D341Med (cell line): ENCODE data around the gene LPP.

Experiments used
- DNase-seq: peaks from one replicate; pipeline ENCODE4 v3.0.0; 2012; ENCODE audit warnings: low spot score

The LPP gene

DNA sequence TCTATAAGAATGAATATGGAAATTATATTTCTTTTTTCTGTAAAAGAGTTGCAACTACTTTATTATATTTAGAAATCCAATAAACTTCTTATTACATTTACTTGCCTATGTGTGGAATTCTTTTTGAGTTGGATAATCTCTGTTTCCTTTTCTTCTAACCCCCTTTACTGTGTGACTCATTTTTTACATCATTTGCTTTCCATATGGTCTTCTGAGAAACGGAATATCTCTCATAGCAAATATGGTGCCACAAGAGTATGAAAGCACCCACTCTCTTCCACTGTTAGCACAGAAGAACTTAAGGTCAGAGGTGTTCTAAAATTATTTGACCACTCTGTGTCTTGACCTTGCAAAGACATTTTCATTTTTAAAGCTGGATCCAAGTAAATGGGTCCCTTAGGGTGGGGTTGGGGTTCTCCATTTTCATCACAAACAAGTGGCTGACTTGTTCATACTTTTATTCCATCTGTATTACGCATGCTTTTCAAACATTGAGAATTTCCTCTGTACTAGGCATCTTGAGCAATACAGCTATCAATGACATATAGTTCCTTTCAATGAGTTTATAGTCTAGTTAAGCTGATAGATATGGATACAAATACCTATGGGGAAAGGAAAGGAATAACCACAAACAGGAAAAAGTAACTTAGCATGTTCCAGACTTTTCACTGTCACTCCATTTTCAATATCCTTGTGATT, 736.8 kb downstream of the LPP start:
- DNase-seq = no peak

DNA sequence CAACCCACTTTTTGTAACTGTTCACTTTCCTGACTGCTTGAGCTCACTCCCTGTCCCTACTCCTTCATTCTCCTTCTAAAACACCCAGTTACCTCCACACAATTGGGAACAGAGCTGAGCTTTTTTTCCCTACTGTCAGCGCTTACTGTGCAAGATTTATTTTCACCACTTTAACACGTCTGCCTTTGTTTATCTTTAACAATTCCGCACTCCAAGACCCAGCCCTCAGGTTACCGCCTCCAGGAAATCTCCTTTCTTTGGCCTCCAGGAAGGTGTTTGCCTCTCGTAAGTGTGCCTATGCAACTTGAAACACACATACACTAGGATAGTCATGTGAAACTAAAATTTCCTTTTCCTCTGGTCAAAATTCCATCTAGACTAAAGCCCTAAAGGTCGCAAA, 745.9 kb downstream of the LPP start:
- no peak for DNase-seq

DNA sequence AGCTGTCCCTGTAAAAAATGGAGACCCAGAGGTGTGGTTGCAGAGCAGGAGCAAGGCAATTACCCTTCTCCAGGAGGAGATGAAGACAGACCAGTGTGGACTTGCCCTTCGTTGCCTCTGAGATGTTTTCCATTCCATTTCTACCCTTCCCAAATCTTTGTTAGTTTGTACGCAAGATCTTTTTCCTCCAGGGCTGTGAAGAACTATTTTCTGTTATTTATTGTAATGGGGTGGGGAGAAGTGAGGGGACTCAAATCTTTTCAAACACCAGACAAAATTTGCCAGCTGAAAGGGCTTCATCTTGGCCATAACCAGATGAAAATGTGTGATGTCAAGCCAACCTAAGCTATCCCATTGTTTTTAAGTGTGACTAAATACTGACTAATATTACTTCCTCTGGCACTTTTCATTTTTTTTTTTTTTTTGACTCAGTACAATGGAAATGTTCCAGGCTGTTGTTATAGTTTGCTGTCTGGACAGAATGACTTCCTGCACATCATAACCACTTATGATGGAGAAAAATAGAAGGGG, 746.5 kb downstream of the LPP start:
- DNase-seq = no peak

DNA sequence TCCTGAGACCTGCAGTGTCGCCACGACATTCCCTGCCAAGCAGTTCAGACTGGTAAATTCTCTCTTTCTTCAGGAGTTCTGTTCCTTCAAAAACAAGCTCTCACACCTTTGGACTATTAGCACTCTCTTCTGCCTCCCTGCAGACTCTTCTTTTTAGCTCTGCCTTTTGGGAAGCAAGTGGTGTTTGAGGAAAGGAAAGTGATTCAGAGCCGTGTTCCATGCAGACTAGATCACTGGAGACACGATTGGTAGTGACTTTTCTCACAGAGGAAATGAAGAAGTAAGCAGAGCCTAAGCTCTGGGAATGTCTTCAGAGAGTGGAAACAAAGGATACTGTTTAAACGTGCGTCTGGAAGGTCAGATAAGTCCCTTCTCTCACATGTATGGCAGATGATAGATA, 747.2 kb downstream of the LPP start:
- no peak for DNase-seq

DNA sequence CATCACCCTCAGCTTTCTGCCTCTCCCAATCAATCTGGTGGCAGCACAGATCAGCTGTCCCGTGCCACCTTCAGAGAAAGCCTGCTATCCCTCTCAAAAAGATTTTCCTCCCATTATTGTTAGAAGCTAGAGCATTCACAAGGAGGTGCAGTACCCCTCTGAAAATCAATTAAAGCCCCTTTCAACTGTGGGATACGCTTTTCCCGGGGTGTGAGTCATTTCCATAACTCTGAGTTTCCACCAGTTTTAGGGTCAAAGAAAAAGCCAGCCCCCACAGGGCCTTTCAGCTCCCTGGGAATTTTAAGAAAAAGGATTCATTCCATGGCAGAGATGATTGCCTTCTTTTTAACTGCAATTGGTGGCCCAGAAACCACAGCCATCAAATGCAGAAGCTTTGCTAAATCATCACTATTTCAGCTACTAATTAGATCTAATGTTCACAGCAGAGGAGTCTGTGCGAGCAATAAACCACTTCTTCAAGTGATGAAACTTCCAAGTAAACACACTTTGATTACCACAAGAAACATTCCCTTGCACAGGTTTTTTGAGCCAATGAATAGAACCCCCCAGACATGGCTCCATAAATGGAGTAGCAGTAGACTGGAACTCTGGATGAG, 747.8 kb downstream of the LPP start:
- no peak for DNase-seq

DNA sequence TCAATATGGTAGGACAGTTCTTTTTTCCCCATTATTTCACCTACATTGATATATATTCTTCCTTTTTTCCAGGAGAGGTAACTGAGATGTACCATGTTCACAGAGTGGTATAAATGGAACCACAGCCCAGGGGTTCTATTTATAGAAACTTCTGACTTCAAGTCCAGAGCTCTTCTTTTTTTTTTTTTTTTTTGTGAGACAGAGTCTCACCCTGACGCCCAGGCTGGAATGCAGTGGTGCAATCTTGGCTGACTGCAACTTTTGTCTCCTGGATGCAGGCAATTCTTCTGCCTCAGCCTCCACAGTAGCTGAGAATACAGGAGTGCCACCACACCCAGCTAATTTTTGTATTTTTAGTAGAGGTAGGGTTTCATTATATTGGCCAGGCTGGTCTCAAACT, 750.7 kb downstream of the LPP start:
- DNase-seq = no peak

DNA sequence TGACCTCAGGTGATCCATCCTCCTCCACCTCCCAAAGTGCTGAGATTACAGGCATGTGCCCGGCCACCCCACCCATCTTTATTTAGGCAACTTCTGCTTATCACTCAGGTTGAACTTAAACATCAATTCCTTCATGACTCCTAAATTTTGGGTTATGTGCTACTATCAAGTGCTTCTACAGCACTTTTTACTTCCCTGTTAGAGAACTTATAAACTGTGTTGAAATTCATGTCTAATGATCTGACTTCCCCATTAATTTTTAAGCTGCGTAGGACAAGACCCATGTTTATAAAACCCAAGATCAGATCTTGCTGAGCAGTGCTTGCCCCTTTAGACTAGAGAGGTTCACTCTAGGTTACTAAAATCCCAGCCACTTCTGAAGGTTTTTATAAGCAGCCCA, 751.6 kb downstream of the LPP start:
- no peak for DNase-seq

DNA sequence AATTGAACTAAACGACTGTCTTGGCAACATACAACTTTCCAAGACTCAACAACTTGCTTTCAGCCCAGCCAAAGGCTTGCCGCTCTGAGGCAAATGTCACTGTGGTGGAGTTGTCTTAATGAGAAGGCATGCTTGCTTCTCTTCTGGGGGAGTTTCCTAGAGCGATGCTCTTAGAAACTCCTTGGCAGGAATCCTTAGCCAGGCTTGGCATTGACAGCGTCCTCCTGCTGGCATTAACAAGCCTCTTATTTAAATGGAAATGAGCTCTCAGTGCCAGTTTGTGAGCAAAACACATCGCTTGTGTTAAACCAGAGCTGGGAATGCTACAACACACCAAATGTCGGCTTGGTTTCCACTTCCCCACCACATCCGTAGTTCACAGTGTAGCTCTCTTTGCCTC, 752.3 kb downstream of the LPP start:
- no peak for DNase-seq

DNA sequence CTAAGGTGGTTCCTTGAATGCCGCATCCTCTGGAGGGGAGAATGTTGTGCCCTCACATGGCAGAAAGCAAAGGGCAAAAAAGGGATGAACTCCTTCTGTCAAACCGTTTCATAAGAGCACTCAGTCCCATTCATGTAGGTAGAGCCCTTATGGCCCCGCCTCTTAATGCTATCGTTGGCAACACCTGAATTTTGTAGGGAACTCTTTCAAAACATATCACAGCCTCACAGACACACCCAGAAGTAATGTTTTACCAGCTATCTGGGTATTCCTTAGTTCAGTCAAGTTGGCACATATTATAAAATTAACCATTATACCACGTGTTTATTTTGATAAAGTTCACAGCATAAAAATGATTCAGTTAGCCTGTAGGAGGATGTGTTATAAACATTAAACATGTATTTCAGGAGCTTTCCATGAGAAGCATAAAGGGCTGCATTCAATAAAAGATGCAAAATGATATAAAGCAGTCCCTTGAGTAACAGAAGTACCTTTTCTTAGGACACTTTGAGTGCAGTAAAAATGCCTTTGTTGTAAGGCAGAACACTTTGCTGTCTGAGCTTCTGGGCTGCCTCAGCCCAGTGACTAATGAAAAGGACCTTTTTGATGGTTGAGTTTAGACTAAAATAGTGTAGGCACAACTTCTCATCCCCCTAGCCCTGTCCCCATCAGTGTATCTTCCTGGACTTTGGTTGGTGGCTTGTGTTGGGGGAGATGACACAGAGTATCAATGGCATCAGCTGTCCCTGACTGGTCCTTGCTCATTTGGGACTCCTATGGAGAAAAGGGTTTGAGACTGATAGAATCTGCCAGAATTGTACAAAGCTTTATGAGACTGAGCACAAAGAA, 754.3 kb downstream of the LPP start:
- DNase-seq = no peak

DNA sequence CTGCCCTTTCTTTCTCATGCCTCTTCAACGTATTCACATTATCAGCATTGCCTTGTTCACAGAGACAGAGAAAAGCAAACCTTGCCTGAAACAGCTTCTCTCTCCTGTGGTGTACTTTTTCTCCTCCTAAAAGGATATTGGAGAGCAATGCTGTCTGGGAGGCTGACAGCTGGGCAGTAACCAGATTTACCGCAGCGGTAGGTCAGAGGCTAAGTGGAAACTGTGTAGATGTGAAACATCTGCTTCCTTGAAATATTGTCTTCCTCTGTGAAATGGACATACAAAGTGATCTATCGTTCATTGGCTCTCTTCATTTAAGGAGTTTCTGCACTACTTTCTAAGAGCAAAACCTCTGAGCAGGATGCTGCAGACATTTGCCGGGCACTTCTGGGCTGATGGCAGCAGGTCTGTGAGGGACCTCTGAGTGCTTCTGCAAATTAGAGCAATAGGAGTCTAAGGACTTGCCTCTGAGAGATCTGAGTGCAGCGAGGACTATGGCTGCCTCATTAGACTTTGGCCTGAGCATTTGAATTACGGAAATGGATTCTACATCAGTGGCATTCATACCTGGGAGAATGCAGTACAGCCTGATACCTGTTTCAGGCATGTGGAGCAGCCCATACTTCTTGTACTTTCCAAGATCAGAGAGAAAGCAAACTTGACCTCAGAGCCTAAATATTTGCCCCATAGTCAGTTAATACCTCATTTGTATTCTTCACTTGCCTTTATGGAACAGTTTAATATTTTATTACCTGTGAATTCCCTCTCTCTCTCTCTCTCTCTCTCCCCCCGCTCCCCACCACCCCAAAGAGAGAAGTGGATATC, 757.3 kb downstream of the LPP start:
- no peak for DNase-seq

DNA sequence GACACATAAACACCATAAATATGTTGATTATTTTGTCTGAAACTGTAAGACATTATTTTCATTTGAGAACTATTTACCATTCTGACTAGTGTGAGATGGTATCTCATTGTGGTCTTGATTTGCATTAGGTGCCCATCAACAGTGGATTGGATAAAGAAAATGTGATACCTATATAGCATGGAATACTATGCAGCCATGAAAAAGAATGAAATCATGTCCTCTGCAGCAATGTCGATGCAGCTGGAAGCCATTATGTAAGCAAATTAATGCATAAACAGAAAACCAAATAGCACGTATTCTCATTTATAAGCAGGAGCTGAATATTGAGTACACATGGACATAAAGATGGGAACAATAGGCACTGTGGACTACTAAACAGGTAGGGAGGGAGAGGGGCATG, 759.1 kb downstream of the LPP start:
- DNase-seq = no peak

DNA sequence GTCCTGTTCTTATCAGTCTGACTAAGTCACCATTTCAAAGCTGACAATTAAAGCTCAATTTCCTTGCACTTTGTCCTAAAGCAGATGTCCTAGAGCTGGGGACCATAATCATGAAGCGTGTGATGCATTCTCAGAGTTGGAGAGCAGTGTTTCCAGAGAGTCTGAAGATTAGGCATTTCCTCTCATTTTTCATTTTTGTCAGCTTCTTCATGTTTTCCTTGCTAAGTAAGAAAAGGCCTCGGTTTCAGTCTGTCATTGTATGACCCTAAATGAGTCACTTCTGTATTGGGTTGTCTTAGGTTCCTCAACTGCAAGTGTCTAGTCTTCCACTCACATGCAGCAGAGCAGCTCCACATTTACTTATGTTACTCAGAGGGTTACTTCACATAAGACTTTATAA, 760.6 kb downstream of the LPP start:
- DNase-seq = no peak

DNA sequence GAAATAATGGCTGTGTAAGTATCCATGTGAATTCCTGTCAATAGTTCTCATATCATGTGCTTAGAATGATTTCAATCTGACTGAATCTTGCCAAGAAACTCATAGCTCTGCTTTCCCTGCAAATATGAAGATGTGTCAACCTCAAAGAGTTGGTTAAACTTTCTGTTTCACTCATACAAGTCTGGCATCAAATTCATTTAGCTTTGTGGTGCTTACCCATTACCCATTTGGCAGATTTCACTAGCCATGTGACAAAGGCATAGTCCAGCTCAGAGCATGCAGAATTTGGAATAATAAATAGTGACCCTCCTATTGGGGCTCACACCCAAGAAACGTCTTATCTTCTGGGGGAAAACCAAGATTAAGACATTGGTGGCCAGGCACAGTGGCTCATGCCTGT, 761.2 kb downstream of the LPP start:
- no peak for DNase-seq

DNA sequence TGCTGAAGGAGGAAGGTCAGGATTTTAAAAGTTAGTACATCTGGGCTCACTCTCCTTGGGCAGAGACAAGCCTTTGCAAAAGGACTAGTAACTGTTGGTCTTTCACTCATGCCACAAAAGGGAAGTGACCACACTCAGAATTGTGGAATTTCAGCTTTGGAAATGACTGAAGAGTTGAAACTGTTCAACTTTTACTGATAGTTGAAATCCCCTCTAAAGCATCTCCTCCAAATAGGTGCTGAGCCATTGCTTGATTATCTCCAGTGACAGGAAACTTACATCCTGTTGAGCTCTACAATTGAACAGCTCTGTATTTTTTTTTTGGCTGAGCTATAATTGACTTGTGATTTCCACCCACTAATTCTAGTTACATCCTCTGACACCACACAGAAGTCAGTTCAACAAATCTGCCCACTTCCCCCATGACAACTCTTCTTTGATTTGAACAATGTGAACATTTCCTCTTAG, 763.0 kb downstream of the LPP start:
- no peak for DNase-seq

DNA sequence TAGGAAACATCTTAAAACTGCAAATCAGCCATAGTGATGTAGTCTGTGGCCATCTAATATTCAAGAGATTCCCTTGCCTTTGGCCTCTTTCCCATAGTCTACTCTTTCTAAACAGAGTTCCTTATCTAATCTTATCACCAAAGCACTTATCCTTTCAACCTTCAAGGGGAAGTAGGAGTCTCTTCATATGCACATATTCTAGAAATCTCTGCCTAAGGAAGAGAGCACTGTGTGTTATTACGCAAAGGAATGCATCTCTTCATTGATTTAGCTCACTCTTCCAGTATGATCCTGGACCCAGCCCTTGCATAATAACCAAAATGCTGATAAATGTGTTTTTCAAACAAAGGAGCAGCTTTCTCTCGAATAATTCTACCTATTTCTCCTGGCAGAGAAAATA, 764.1 kb downstream of the LPP start:
- no peak for DNase-seq

DNA sequence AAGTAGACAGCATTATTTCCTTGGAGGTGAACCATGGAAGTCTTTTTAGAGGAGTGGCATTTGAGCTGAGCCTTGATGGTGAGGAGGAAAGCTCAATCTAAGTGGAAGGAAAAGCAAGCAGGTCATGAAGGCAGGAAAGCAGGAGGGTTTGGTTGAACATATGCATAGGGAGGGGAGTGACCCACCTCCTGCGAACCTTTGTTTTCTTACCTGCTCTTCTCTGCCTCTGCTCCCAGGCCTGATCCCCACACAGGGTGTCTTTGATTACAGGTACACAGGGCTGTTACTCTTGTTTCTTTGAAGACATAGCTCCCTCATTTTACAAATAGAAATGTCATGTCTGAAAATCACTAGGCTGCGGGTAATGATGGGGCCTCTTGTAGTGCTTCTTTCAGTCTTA, 769.7 kb downstream of the LPP start:
- no peak for DNase-seq

DNA sequence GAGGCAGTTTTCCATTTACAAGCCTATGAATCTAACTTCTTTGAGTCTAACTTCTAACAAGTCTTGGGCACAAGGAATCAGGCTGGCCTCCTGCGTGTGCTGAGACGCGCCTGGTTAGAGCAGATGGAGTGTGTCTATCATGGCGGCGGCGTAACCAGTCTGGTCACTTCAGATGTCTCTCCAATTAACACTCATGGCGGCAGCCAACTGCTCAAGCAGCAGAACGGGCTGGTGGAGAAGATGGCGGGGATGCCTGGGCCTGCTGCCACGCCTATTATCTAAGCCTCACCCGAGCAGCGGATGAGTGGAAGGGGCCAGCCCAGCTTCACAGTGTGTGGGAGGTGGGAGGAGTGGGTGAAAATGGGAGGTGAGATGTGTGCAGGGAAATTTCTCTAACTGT, 771.4 kb downstream of the LPP start:
- no peak for DNase-seq

DNA sequence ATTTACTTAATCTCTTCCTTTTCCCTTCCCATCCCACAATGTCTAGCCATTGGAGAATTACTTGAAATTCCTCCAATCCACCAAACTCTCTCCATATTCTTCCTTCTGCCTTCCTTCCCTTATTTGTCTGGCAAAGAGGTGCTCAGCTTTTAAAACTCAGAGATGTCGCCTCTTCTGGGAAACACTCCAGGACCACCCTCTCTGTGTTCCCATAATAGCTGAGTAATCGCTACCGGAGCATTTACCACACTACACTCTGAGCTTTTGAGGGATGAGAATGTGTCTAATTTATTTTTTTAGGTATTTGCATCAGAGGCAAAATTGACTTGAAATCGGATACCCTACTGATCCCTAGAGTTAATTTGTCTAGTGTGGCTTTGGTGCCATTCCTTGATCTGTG, 772.2 kb downstream of the LPP start:
- no peak for DNase-seq

DNA sequence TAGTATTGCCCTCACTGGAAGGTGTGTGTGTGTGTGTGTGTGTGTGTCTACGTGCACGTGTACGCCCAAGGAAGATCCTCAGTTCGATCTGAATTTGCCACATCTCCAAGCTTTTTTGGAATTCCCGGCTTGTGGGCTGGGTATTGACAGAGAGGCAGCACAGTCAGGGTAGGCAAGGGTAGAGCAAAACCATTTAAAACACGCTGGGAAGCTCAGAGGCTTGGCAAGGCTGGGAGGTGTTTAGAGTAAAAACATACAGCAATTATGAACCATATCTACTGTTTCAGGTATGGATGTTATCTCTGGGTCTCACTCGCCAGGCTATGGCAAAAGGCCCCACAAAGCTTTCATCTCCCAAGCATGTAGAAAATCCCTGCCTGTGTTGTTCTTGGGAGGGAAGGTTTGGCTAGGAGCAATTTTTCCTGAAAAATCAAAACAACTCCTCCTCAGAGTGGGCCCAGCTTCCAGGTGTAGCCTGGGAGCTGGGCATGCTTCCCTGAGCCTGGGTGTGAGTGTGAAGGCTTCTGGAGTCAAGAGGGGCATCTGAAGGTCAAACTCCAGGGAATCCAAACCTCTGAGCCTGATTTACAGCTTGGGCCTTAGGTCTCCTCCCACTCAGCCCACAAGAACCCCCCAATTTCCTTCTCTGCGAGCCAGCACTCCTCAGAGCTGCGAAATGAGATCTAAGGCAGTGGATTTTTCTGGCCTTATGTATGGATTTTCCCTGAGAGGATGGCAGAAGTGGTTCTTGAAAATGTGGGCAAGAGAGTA, 773.0 kb downstream of the LPP start:
- no peak for DNase-seq

DNA sequence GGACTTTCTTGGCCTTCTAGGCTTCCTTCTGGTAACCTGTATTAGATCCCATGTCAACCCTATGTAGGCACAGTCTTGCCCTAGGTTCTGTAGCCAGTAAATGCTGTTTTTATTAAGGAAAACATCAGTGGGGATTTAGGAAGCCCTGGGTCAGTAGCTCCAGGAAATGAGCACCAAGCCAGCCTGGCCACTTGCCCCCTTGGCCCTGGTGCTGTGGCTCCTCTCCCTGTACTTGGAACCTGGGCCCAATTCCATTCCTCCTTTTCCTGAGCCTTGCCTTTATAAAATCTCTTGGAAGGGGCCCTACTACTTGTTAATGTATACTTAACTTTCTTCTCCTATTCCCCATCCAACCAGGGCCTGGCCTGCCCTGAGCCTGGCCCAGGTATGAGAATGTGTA, 774.0 kb downstream of the LPP start:
- no peak for DNase-seq

DNA sequence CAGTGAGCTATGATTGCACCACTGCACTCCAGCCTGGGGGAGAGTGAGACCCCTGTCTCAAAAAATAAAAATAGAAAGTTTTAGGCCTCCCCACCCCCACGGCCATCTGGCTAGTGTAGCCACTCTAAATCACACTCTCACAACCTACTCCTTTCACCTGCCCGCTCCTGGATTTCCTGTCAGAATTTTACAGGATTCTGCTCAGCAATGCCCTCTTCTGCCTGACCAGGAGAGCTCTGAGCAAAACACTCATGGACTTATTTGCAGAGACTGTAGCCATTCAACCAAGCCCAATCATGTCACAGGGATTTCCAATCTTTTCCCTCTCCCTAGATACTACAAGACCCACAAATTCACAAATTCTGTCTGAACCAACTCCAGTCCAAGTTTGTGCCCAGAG, 775.2 kb downstream of the LPP start:
- no peak for DNase-seq
